Measurements from ENCODE around the gene PSMB9.
A peak's percentile ranks its signal among the peaks of the same experiment; 100 is the strongest.
"Not testable (repeated sequence)": the region's sequence is repeated elsewhere in the genome, so short reads cannot be mapped to it uniquely, and the experiment has no call there.

PSMB9 gene

GRCh38 chr6:32853541-32854375, at the start of gene PSMB9, which contains the start of gene TAP1:
Gene PSMB9, plus strand, starts transcription at chr6:32854192. Its CDS starts 38 bp downstream, at chr6:32854230.
Gene TAP1, minus strand, starts transcription at chr6:32853704. Its CDS starts 68 bp downstream, at chr6:32853636.
- peak; percentile 98 for DNase-seq

GRCh38 chr6:32805404-32805803, 48.6 kb upstream of the PSMB9 start:
- not testable (repeated sequence) for DNase-seq

GRCh38 chr6:32807020-32807580, 46.9 kb upstream of the PSMB9 start:
- DNase-seq, result no peak

GRCh38 chr6:32809171-32809570, 44.8 kb upstream of the PSMB9 start:
- DNase-seq, result no peak

- no peak for DNase-seq
These were observed 39.8 kb upstream of the PSMB9 start for GRCh38 chr6:32814145-32814544.

- no peak for DNase-seq
These were observed 38.9 kb upstream of the PSMB9 start for GRCh38 chr6:32815115-32815514.

- DNase-seq, result no peak
These were observed 38.0 kb upstream of the PSMB9 start for GRCh38 chr6:32815996-32816395.

- DNase-seq, result no peak
These were observed 37.2 kb upstream of the PSMB9 start, which contains the start of gene HLA-DOB for GRCh38 chr6:32816746-32817204. Gene HLA-DOB, minus strand, starts transcription at chr6:32817002. Its CDS starts 51 bp downstream, at chr6:32816951.

GRCh38 chr6:32818867-32819266, 35.1 kb upstream of the PSMB9 start:
- no peak for DNase-seq

GRCh38 chr6:32819729-32820128, 34.3 kb upstream of the PSMB9 start:
- DNase-seq, result no peak

GRCh38 chr6:32825966-32826365, 28.0 kb upstream of the PSMB9 start:
- no peak for DNase-seq

GRCh38 chr6:32827025-32827424, 27.0 kb upstream of the PSMB9 start:
- DNase-seq, result no peak

GRCh38 chr6:32829495-32829894, 24.5 kb upstream of the PSMB9 start:
- DNase-seq, result no peak

- no peak for DNase-seq
These were observed 24.0 kb upstream of the PSMB9 start for GRCh38 chr6:32830017-32830416.

- no peak for DNase-seq
These were observed 23.1 kb upstream of the PSMB9 start for GRCh38 chr6:32830936-32831335.

GRCh38 chr6:32832535-32832934, 21.5 kb upstream of the PSMB9 start:
- no peak for DNase-seq

- no peak for DNase-seq
These were observed 20.3 kb upstream of the PSMB9 start for GRCh38 chr6:32833664-32834063.

- DNase-seq, result no peak
These were observed 18.7 kb upstream of the PSMB9 start for GRCh38 chr6:32835167-32835893.

- no peak for DNase-seq
These were observed 17.1 kb upstream of the PSMB9 start for GRCh38 chr6:32836873-32837272.

GRCh38 chr6:32837651-32838113, 16.3 kb upstream of the PSMB9 start:
- DNase-seq, result no peak

- DNase-seq, result peak; percentile 98
These were observed 15.7 kb upstream of the PSMB9 start, which contains the start of gene TAP2 for GRCh38 chr6:32838114-32838958. Gene TAP2, minus strand, starts transcription at chr6:32838739. Its CDS starts 506 bp downstream, at chr6:32838233.

- no peak for DNase-seq
These were observed 14.6 kb upstream of the PSMB9 start for GRCh38 chr6:32839356-32839755.

All from activated naive CD4-positive, alpha-beta T cell treated with anti-CD3 and anti-CD28 coated beads, Interleukin-2, amount 50 U/mL, for 16 hours (primary cell).